HepG2 (cell line): Measurements from ENCODE around the gene BBIP1. TPM values are rescaled to one million over a fixed set of nuclear protein-coding genes. Genes with fewer than 3 reads are reported as not detected.

Experiments used
- ARID3A ChIP-seq: IDR thresholded peaks from 2 replicates; pipeline ENCODE4 v1.6.1; 2012; ENCODE audit warnings: low read depth, low read length, improper control_type of control experiment
- ARID4A ChIP-seq: sonication (generic); formaldehyde crosslinking; IDR thresholded peaks from 2 replicates; pipeline ENCODE4 v1.5.0; 2020; ENCODE audit warnings: mild to moderate bottlenecking, missing genetic modification reagents, borderline replicate concordance
- ASH2L ChIP-seq: fragments of 300-600, 200-600 bp; sonication (generic); IDR thresholded peaks from 2 replicates; pipeline ENCODE4 v1.7.0; 2017; ENCODE audit warnings: low read depth, mild to moderate bottlenecking, moderate library complexity, mixed read lengths, low read length; ENCODE audit not compliant: insufficient read length
- FUBP1 ChIP-seq: sonication (generic); formaldehyde crosslinking; IDR thresholded peaks from 2 replicates; pipeline ENCODE4 v1.5.1; 2020; ENCODE audit warnings: missing genetic modification reagents, mild to moderate bottlenecking, borderline replicate concordance
- ONECUT2 ChIP-seq: sonication (generic); formaldehyde crosslinking; IDR thresholded peaks from 2 replicates; pipeline ENCODE4 v1.4.0; 2020; ENCODE audit warnings: missing genetic modification reagents
- THYN1 ChIP-seq: sonication (generic); formaldehyde crosslinking; IDR thresholded peaks from 2 replicates; pipeline ENCODE4 v1.8.1; 2023; ENCODE audit warnings: low read depth, mild to moderate bottlenecking, moderate library complexity, missing genetic modification reagents, borderline replicate concordance
- ZBTB43 ChIP-seq: sonication (generic); formaldehyde crosslinking; conservative IDR thresholded peaks from 2 replicates; pipeline ENCODE4 v1.4.0; 2020; ENCODE audit warnings: missing genetic modification reagents
- ZNF704 ChIP-seq: sonication (generic); formaldehyde crosslinking; IDR thresholded peaks from 2 replicates; pipeline ENCODE4 v1.8.1; 2023; ENCODE audit warnings: mild to moderate bottlenecking, inconsistent platforms, moderate library complexity, missing genetic modification reagents, borderline replicate concordance
- polyA plus RNA-seq, 8 experiments: library from polyadenylated mRNA; depleted of rRNA in 3 of 8; stranded (reverse) in 7 of 8; unstranded in 1 of 8; fragments of >200 nt; fragmentation: Illumina TruSeq in 4 of 8; extraction: Trizol in 4 of 8; gene quantifications; 2 replicates each; pipeline versions ENCODE4 v1.2.1 to v1.2.3, GENCODE V29; 2011 to 2016; ENCODE audit warnings: low read depth in 4 of 8, missing spikeins in 1 of 8, mixed read lengths in 1 of 8; ENCODE audit not compliant: insufficient read depth in 1 of 8
- total RNA-seq, 5 experiments: library from RNA; depleted of rRNA; stranded (reverse); fragments of >200 nt; fragmentation: Illumina TruSeq; extraction: Trizol; gene quantifications; 2 replicates each; pipeline ENCODE4 v1.2.3, GENCODE V29; 2016; ENCODE audit warnings: low read depth in 1 of 5

Gene BBIP1
- total and polyA plus RNA-seq, 2 of the 13 experiments (the other 11 are each of a cell fraction or from before 2014, with no cell fraction given) = 18.3 to 24.1 TPM

- no peak for TF ChIP-seq FUBP1
- no peak for TF ChIP-seq ONECUT2
- TF ChIP-seq ASH2L = peak; percentile 48
- TF ChIP-seq ARID3A = no peak
- TF ChIP-seq THYN1 = no peak
- 0 out of 2 replicates have a peak, but pooled peaks have one; percentile 12 for TF ChIP-seq ARID4A (CRISPR knock-in tag)
- peak; percentile 32; the same call in 1 of the 2 replicates for TF ChIP-seq ZBTB43 (CRISPR knock-in tag)
- peak; percentile 80; the same call in 1 of the 2 replicates for TF ChIP-seq ZNF704 (CRISPR knock-in tag)
Observed at GRCh38 chr10:110872145-110872983, 46.6 kb downstream of the BBIP1 start (continued).
